NAMALWA (cell line): ENCODE results near the gene DNASE1.
"Not testable (repeated sequence)": the region's sequence is repeated elsewhere in the genome, so short reads cannot be mapped to it uniquely, and the experiment has no call there.

Experiments used
- DNase-seq: peaks from one replicate; pipeline ENCODE4 v3.0.0-alpha.2; 2015; ENCODE audit warnings: low spot score

The DNASE1 gene

GRCh38 chr16:3640632-3641501 is 13.6 kb upstream of the DNASE1 start:
- no peak for DNase-seq

DNA sequence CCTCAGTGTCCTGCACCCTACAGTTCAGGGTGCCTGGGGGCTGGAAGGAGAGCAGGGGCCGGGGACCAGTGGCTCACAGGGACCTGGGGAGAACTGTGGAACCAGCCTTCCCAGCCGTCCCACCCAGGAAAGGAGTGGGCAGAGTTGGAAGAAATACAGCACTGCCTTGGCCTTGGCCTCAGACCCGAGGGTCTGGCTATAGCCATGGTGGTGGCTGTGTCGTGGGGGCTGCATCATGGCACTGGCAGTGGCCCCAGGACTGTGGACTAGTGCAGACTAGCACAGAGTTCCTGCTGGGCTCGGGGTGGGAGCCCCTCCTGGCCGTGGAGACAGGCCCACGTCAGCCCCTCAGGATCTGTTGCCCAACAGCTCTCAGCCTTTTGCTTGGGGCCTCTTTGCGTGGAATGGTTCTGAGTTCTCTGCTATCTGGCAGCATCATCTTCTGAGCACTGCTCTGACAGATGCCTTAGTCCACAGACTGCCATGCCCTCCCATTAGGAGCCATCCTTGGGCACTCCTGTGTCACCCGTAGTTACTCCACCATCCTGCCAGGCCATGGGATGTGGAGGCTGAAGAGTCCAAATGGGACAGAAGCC is 12.6 kb upstream of the DNASE1 start:
- no peak for DNase-seq

GRCh38 chr16:3642397-3643094 is 11.9 kb upstream of the DNASE1 start:
- no peak for DNase-seq

DNA sequence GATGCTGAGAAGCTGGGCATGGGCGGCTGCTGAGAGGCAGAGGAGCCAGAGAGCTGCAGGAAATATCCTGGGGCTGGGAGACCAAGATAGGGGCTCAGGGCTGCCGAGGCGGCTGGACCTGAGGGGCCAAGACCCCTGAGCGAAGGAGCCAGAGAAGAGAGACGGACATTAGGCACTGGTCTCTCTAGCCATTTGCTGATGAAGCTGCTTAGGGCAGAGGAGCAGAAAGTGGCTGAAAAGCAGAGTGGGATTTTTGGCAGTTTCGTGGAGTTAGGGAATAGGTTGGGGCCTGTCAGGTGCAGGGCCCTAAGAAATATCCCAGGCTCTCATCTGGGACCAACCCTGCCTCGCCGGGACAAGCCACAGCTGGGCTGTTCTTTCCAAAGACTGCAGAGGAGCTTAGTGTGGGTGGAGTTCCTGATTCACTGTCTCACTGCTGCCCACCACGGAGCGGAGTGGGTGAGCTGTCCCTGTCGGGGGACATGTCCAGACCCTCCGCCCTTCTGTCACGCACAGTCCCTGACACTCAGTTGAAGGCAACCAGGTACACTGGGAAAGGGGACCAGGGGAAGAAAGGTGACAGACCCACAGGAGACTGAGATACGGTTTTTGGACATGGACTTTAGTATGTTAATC is 11.3 kb upstream of the DNASE1 start:
- no peak for DNase-seq

GRCh38 chr16:3645108-3645503 is 9.4 kb upstream of the DNASE1 start:
- DNase-seq: no peak

- peak; percentile 58 for DNase-seq
Observed at GRCh38 chr16:3645504-3646347, 8.8 kb upstream of the DNASE1 start.

- DNase-seq: no peak
Observed at GRCh38 chr16:3646348-3646920, 8.1 kb upstream of the DNASE1 start.

DNA sequence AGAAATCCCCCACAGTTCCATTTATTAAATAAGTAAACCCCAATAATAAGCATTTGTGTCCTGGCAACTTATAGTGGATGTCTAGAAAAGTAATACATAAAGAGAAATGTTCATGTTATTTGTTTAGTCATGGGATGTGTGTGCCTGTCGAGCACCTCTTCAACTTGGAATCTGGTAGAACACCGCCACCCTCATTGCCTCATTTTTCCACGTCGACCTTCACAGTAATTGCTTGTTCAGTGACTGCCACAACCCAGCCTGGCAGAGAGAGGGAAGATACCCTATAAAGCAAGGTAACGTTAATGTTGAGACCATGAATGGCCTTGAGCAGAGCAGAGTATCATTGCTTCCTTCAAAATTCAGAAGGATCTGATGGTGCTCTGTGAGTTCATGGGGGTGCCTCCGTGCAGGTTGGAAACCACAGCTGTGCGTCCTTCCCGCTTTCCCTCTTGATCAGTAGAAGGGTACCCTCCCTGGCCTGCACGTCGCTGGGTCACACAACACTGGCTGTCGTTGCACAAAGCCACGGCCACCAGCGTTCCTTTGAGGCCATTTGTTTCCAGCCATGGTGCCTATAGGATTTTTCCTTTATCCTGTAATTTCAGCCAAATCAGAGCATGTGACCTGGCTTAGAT is 3.7 kb upstream of the DNASE1 start:
- DNase-seq: no peak

- no peak for DNase-seq
Observed at GRCh38 chr16:3651461-3652372, 2.8 kb upstream of the DNASE1 start.

DNA sequence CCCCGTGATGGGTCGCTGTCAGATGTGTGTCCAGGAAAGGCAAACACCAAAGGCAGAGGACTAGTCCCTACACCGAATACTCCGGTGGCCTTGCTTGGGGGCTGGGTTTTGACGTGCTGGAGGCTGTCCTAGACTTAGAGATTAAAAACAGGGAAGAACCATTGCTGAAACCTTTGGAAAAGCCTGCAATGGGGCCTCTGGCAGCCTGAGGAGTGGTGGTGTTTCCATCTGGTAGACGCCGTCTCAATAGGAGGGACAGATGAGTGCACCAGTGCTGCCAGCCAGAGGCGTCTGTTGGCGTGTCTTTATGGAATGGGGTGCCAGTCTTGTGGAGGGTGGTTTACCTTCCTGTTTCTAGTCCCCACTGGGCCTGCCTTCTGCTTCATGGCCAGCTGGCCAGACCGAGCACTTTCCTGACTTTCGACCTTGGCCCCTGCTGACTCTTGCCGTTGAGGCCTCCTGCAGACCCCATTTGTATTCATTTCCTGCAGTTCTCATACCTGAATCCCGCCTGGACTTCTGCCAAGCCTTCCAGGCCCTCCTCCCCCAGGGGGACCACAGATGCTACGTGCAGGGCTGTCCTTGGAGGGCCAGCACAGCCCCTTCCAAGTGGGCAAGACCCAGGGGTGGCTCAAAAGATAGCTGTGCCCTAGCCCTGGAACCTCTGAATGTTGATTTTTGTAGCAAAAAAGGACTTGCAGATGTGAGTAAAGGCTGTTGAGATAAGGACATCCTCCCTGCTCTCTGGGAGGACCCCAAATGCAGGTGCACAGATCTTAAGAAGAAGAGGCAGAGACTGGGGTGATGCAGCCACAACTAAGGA is 1.9 kb upstream of the DNASE1 start:
- DNase-seq: no peak

DNA sequence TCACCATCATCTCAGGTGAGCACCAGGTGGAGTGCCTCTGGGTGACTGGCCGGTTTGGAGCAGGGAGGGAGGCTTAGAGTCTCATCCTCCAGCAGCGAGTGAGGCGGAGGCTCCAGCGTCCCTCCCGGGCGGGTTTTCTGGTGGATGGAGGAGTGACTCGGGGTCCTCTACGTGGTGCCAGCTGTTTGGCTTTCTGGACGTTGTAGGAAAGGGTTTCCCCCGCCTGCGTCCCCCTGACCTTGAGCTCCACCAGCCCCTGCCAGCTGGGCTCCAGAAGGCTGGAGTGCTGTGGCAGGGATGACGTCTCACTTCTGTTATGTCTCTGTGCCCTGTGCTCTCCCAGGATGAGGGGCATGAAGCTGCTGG is 522 bp downstream of the DNASE1 start:
- no peak for DNase-seq

DNA sequence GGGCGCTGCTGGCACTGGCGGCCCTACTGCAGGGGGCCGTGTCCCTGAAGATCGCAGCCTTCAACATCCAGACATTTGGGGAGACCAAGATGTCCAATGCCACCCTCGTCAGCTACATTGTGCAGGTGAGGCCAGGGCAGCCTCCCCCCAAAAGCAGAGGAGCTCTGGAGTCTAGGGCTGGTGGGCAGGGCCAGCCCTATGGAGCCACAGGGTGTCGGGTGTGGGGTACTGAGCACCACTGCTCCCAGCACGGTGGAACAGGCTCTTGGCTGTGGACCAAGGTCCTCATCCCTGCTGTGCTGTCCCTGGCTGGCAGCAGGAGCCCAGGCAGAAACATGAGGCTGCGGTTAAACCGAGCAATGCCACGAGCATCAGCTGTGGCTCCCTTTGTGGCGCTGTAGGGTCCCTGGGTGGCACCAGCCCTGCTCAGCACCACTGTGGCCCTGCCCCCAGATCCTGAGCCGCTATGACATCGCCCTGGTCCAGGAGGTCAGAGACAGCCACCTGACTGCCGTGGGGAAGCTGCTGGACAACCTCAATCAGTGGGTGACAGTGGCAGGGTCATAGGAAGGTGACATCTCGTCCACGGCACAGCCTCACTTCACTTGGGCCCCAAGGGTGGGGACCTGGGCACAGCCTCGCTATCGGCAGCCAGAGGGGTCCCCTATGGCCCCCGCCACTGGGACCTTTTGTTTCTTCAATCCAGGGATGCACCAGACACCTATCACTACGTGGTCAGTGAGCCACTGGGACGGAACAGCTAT is 1.1 kb downstream of the DNASE1 start:
- DNase-seq: no peak

DNA sequence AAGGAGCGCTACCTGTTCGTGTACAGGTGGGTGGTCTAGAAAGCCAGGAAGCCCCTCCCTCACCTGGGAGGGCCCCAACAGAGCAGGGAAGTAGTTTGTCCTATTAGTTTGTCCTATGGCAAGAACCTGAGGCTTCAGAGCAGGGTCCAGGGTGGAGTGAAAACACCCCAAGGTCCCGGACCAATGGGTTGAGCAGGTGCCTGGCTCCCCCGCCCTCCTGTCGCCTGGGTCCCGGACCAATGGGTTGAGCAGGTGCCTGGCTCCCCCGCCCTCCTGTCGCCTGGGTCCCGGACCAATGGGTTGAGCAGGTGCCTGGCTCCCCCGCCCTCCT is 1.6 kb downstream of the DNASE1 start:
- not testable (repeated sequence) for DNase-seq

GRCh38 chr16:3656491-3657468 is 2.3 kb downstream of the DNASE1 start:
- DNase-seq: no peak

DNA sequence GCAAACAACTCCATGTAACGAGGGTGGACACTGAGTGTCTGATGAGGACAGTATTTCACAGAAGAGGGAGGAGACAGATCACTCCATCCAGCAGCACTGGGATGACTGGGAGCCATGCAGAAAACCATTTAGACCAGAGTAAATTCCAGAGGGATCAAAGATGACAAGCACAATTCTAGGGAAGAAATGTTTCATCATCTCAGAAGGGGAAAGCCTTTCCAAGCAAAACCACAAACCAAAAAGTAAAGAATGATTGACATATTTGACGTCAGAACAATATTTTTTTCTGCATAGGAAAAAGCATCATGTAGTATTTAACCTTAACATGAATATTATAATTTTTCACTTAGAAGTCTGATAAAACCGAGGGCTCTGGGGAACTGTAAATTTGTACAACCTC is 4.8 kb downstream of the DNASE1 start:
- DNase-seq: no peak

DNA sequence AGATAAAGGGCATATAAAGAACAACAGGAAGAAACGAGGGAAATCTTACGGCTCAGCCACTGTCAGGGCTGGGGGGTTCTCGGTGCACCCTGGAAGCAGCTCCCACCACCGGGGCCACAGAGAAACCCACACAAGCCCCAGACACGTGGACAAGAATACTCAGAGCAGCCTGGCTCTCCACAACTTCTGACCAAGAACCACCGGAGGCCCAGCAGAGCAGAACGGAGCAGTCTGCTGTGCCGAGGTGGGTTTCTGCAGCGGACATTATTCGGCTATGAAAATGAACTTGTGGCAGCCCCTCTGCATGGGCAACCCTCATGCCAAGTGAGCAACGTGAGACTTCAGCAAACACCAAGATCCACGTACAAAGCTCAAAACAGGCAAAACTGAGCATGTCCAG is 6.8 kb downstream of the DNASE1 start:
- no peak for DNase-seq

- no peak for DNase-seq
Observed at GRCh38 chr16:3661922-3662321, 7.4 kb downstream of the DNASE1 start.
